LNCAP (cell line): Measurements from ENCODE around the gene FGD4.

ENCODE experiments used
- CTCF ChIP-seq: fragments of 450-650 bp; IDR thresholded peaks from 2 replicates; pipeline ENCODE4 v1.5.1; 2017; ENCODE audit warnings: mild to moderate bottlenecking

FGD4 gene

DNA sequence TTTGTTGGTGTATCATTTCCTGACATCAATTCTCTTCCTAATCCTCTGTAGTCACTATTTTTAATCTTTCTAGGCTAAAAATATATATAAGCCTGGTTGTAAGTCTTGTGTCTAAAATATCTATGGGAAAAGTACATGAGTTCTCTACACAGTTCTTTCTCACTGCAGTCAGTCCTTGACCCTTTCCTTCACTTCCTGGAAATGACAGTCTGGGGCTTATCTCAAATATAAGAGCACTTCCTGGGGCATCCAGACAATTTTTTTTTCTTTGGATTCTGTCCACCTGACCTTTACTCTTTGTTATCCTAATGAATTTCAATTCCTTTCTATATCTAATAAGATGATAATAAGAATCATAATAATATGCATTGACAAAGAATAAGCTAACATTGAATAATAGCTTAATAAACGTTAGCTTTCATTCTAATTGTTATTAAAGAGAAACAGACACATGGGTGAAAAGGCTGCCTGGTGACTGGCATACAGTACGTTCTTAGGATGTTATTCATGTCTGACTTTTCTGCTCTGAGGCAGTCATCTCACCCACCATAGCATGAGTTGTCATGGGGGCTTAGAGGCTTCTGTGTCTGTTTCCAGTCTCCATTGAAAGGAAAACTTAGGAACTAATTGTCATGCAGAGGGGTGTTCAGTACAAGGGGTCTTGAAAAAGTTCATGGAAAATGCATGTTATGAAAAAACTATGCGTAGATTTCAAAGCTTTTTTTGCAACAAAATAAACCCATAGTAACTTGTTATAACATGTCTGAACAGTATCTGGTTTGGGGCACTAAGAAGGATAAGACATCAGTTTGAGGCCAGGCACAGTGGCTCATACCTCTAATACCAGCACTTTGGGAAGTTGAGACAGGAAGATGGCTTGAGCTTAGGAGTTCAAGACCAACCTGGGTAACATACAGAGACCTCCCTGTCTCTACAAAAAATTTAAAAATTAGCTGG, 213.6 kb downstream of the FGD4 start:
- TF ChIP-seq CTCF: no peak

- no peak for TF ChIP-seq CTCF
Measured at GRCh38 chr12:32615441-32615840, 216.1 kb downstream of the FGD4 start.

DNA sequence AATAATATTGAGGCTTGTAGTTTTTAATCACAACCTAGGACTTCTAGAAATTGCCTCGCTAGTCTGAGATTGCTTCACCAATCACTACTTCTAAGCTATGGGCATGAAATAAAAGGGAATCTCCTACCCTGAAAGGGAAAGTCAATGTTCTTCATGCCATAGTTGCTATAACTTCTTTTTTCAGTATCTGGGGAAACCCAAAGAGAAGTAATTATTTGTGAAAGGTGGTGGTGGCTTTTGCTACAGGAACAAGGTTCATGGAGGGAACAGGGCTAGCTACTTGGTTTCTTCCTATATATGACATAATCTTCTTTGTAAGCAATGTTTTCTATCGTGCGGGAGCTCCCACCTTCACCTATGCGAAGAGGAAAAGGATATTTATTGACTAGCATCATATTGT, 218.2 kb downstream of the FGD4 start:
- no peak for TF ChIP-seq CTCF

DNA sequence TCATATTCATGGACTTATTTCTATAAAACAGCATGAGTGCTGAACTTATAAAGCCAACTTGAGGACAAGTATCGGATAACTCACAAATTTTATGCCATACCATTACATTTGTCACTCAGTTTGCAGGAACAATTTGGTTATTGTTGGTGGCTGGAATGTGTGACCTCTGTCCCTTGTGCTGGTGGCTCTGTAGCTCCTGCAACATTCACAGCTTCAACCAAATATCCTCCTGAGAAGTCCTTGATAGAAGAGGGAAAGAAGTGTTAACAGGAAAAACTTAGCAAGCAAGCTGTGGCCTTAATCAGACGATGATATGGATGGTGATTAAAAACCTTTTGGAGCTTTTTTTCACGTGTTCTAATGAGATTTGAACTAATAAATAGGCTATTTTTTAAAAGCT, 218.8 kb downstream of the FGD4 start:
- no peak for TF ChIP-seq CTCF

DNA sequence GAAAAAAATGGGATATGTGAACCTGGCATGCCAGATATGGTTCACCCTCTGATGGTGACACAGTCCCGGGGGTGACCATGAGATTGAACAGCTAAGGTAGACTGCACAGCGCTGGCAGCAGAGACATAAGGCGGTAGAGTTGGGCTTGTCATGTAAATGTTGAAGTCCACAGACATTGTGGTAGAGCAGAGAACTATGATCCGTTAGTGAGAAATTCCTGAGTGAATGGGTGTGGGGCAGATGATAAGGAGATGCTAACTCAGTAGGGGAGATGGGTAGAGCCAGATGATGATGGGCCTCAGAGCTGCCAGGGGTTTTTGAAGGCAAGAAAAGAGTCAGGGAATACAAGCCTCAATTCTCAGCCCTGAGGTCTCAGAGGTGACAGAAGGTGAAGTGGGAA, 228.6 kb downstream of the FGD4 start:
- no peak for TF ChIP-seq CTCF

GRCh38 chr12:32641287-32641901, 242.0 kb downstream of the FGD4 start:
- TF ChIP-seq CTCF: no peak

DNA sequence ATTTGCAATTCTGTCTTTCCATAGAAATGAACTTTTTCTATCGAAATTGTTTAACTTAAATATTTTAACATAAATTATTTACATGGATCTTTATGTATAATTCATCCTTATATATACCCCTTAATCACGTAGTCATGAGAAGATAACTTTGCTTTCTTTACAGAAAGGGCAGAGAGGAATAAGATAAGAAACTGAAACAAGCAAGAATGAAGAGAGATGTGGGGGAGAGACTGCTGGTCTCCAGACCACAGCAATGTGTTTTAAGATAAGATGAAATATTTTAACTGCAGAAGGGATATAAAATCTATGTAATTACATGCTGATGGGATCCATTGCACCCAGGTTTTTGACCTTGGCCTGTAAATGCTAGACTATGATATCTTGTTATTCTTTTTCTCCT, 245.1 kb downstream of the FGD4 start:
- no peak for TF ChIP-seq CTCF
